Pancreas (tissue), 10 donors: ENCODE measurements around the gene LRRN2. TPM values are rescaled to one million over a fixed set of nuclear protein-coding genes. Genes with fewer than 3 reads are reported as not detected.

ENCODE experiments used
- ATAC-seq, 4 donors: fragments of 200-7000 bp; cut with Tn5 transposase; one replicate each; pipeline versions ENCODE4 v1.8.0 to v1.9.1; 2020; ENCODE audit warnings: mild to moderate bottlenecking in 4 of 4, moderate library complexity in 4 of 4
- DNase-seq, 6 donors: peaks; one replicate each; pipeline ENCODE4 v3.0.0-alpha.2; 2020
- FAIRE-seq: peaks from 2 replicates; lab custom pipeline; 2012; peaks lifted over from hg19 to GRCh38; lab: Jason Lieb, UNC
- H3K27ac ChIP-seq, 4 donors: fragments of 200-600 bp; sonication (generic); 1 replicate in 3 of 4; 2 replicates in 1 of 4; pipeline versions ENCODE4 v1.5.0 to v1.8.0; 2020
- H3K27me3 ChIP-seq, 4 donors: fragments of 200-600 bp; one replicate each; pipeline ENCODE4 v1.8.0; 2021
- H3K36me3 ChIP-seq, 3 donors: fragments of 200-600 bp; sonication (generic) in 1 of 3; one replicate each; pipeline versions ENCODE4 v1.5.0 to v1.8.0; 2020 to 2021
- H3K4me1 ChIP-seq, 3 donors: fragments of 200-600 bp; one replicate each; pipeline ENCODE4 v1.8.0; 2021
- H3K4me3 ChIP-seq, 4 donors: fragments of 200-600 bp; sonication (generic) in 2 of 4; one replicate each; pipeline versions ENCODE4 v1.5.0 to v1.8.0; 2020 to 2021
- H3K9me3 ChIP-seq, 4 donors: fragments of 200-600 bp; one replicate each; pipeline ENCODE4 v1.8.0; 2021
- WGBS, 2 donors: extraction: QIAGEN DNeasy Blood & Tissue Kit; methylation state at CpG; one replicate each; pipeline ENCODE4 v1.1.7; 2013; 5-methylcytosine and 5-hydroxymethylcytosine counted together
- intact Hi-C, 3 donors: fragments of 100-400 bp; cut with DNase I; formaldehyde crosslinking; loops; one replicate each; pipeline versions ENCODE4 v1.11.1 to v1.14.2; 2022
- polyA plus RNA-seq, 2 donors: library from polyadenylated mRNA; stranded (reverse); fragments of 200-250 nt; gene quantifications; one replicate each; pipeline ENCODE4 v1.2.3, GENCODE V29; 2013
- total RNA-seq, 6 donors: library from RNA; stranded (reverse); fragmentation: NEBNext Ultra II Directional in 4 of 6; extraction: Animal tissue kit (Norgen Biotek cat#: 25700) in 4 of 6; gene quantifications; one replicate each; pipeline versions ENCODE4 v1.2.1 to v1.2.4, GENCODE V29; 2021 to 2023
- TF ChIP-seq, protein P1 (sequence below), 4 donors: fragments of 200-600 bp; sonication (generic) in 3 of 4; IDR thresholded peaks; one replicate each; pipeline versions ENCODE4 v1.5.0 to v1.8.0; 2021; ENCODE audit warnings: antibody characterized with exemption in 4 of 4
- donor health status: healthy with polysubstance abuse.
- donor health status: DM: no; HTN: no; CAD: no; lungs with moderate emphysema.
- donor health status: DM: no; HTN: no; CAD: no.
- donor health status: control.
- donor health status: control.
- donor health status: Bipolar disorder and iron deficiency.
- donor health status: DM: yes; HTN: yes; CAD: no.
- donor health status: DM: no; HTN: no; CAD: no.
- donor health status: DM: no; HTN: no; CAD: no.
- donor health status: DM: yes; HTN: yes; CAD: no.

The LRRN2 gene
- total and polyA plus RNA-seq, 8 donors, result 0.24 to 3.7 (median 0.58) TPM

GRCh38 chr1:204680461-204680860 lies 5.1 kb downstream of the LRRN2 start:
- H3K4me1 ChIP-seq, result no peaks in the 10 kb centered on the region
- H3K4me3 ChIP-seq, result no peak overlapping the region
- H3K36me3 ChIP-seq, result no peaks in the 10 kb centered on the region
- WGBS, 2 donors, result 80 to 91% methylated on average over 7 of the region's 7 CpGs
- H3K27ac ChIP-seq, result no peak overlapping the region
- no peak for FAIRE-seq
- no peaks in the 10 kb centered on the region for H3K9me3 ChIP-seq
- TF ChIP-seq, protein P1, sequence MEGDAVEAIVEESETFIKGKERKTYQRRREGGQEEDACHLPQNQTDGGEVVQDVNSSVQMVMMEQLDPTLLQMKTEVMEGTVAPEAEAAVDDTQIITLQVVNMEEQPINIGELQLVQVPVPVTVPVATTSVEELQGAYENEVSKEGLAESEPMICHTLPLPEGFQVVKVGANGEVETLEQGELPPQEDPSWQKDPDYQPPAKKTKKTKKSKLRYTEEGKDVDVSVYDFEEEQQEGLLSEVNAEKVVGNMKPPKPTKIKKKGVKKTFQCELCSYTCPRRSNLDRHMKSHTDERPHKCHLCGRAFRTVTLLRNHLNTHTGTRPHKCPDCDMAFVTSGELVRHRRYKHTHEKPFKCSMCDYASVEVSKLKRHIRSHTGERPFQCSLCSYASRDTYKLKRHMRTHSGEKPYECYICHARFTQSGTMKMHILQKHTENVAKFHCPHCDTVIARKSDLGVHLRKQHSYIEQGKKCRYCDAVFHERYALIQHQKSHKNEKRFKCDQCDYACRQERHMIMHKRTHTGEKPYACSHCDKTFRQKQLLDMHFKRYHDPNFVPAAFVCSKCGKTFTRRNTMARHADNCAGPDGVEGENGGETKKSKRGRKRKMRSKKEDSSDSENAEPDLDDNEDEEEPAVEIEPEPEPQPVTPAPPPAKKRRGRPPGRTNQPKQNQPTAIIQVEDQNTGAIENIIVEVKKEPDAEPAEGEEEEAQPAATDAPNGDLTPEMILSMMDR (IDR thresholded peaks at IDR 0.05), result no peak
- ATAC-seq, result no peak
- no peaks in the 10 kb centered on the region for H3K27me3 ChIP-seq
- intact Hi-C loops, result no loop called here
- DNase-seq, result no peak

DNA sequence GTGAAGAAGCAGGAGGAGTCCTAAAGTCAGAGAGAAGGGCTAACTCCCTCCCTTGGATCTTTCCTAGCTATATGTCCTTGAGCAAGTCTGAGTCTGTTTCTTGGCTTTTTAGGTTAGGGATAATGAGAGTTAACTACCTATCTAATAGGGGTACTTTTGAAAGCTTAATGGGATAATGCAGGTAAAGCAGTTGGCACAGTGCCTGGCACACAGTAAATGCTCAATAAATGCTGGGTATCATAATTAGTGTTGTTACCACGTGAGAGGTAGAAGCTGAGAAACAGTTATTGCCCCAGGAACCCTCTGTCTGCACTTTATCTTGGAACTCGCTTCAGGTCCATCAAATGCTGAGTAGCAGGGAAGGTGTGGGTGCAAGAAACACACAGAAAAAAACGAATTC lies 5.5 kb downstream of the LRRN2 start:
- H3K9me3 ChIP-seq, result no peaks in the 10 kb centered on the region
- TF ChIP-seq, protein P1 (IDR thresholded peaks at IDR 0.05), result no peak
- no peak for ATAC-seq
- H3K36me3 ChIP-seq, result no peaks in the 10 kb centered on the region
- no peak for DNase-seq
- H3K4me3 ChIP-seq, result no peak overlapping the region
- WGBS, 2 donors, result 55 to 58% methylated on average over 3 of the region's 3 CpGs
- FAIRE-seq, result no peak
- intact Hi-C loops, result no loop called here
- H3K27ac ChIP-seq, result no peak overlapping the region
- H3K4me1 ChIP-seq, result no peaks in the 10 kb centered on the region
- H3K27me3 ChIP-seq, result no peaks in the 10 kb centered on the region

- no peak for ATAC-seq
- intact Hi-C loops, result no loop called here
- FAIRE-seq, result no peak
- TF ChIP-seq, protein P1 (IDR thresholded peaks at IDR 0.05), result no peak
- Histone ChIP-seq H3K36me3 (no peaks in the 10 kb centered on the region), H3K27me3 (no peaks in the 10 kb centered on the region), H3K4me3 (no peak overlapping the region), H3K9me3 (no peaks in the 10 kb centered on the region), H3K4me1 (no peaks in the 10 kb centered on the region), H3K27ac (no peak overlapping the region)
- no peak for DNase-seq
- WGBS, 2 donors, result 79 to 84% methylated on average over 7 of the region's 7 CpGs
Observed at GRCh38 chr1:204678721-204679475, 6.6 kb downstream of the LRRN2 start.

GRCh38 chr1:204677864-204678263 lies 7.7 kb downstream of the LRRN2 start:
- no peak overlapping the region for H3K27ac ChIP-seq
- TF ChIP-seq, protein P1 (IDR thresholded peaks at IDR 0.05), result no peak
- intact Hi-C loops, result no loop called here
- ATAC-seq (no peak), FAIRE-seq (no peak), DNase-seq (no peak)
- H3K27me3 ChIP-seq, result no peaks in the 10 kb centered on the region
- no peak overlapping the region for H3K4me3 ChIP-seq
- H3K4me1 ChIP-seq, result no peaks in the 10 kb centered on the region
- WGBS, 2 donors, result 57 to 65% methylated on average over 9 of the region's 9 CpGs
- H3K9me3 ChIP-seq, result no peaks in the 10 kb centered on the region
- H3K36me3 ChIP-seq, result no peaks in the 10 kb centered on the region

GRCh38 chr1:204676043-204676442 lies 9.5 kb downstream of the LRRN2 start:
- FAIRE-seq (no peak), DNase-seq (no peak), ATAC-seq (no peak)
- TF ChIP-seq, protein P1 (IDR thresholded peaks at IDR 0.05), result no peak
- Histone ChIP-seq H3K27me3 (no peaks in the 10 kb centered on the region), H3K27ac (no peak overlapping the region), H3K36me3 (no peaks in the 10 kb centered on the region), H3K9me3 (no peaks in the 10 kb centered on the region), H3K4me3 (no peak overlapping the region), H3K4me1 (no peaks in the 10 kb centered on the region)
- WGBS, 2 donors, result 81 to 84% methylated on average over 2 of the region's 2 CpGs
- intact Hi-C loops, result no loop called here
